H4 (cell line): ENCODE measurements around the gene TEX51. TPM values are rescaled to one million over a fixed set of nuclear protein-coding genes. Genes with fewer than 3 reads are reported as not detected.

ENCODE experiments used
- DNase-seq: peaks from one replicate; pipeline ENCODE4 v3.0.0-alpha.2; 2015; ENCODE audit warnings: low spot score
- total RNA-seq: library from RNA; depleted of rRNA; stranded (reverse); fragments of >200 nt; shearing (Covaris generic); gene quantifications from 2 replicates; pipeline ENCODE4 v1.2.3, GENCODE V29; 2014

Gene TEX51
- total RNA-seq, 1 experiment from 2014 or later = not detected

DNA sequence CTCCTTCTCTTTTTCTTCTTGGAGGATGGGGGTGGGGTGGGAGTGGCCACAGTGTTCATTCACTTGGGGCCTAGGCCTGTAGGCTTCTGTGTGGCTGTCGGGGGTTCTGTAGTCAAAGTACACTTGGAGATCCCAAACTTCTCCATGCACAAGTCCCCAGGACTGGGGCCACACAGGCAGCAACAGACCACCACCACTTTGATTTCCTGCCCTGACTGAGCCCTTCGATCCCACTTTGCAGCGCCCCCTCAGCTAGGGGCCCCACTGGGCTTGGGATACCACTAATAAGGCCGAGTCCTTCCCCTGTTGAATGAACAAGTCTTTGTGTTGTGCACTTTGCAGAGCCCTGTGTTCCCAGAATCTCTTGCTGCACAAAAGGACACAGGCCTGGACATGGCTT is 5.5 kb upstream of the TEX51 start:
- no peak for DNase-seq

DNA sequence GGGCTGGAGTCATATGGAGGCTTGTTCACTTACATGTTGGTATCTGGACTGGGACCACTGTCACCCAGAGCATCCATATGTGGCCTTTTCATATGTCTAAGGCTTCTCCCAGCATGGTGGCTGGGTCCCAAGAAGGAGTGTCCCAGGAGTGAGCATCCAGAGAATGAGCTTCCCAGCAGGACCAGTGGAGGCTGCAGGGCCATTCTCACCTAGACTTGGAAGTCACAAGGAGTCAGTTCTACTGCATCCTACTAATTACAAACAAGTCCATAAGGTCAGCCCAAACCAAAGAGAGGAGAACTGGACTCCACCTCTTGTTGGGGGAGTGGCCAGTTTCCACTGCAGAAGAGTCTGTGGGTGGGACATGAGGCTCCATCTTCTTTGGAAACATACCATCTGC is 5.1 kb upstream of the TEX51 start:
- DNase-seq = no peak

DNA sequence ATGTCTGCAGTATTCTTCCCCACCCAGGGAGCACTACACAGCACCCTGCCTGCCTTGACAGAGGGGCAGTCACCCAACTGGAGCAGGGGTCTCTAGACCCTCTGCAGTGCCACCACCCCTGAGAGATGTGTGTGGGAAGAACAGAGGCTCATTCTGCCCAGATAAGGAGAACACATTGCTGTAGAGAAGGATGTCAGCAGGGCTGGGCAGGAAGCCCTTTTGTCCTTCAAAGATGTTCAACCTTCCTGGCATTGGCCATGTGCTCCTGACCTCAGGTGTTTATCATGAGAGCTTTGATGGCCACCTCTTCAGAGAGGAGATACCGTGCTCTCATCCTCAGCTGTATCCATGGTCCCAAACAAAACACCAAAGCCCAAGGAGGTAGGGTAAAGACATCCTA is 4.6 kb upstream of the TEX51 start:
- DNase-seq = no peak

DNA sequence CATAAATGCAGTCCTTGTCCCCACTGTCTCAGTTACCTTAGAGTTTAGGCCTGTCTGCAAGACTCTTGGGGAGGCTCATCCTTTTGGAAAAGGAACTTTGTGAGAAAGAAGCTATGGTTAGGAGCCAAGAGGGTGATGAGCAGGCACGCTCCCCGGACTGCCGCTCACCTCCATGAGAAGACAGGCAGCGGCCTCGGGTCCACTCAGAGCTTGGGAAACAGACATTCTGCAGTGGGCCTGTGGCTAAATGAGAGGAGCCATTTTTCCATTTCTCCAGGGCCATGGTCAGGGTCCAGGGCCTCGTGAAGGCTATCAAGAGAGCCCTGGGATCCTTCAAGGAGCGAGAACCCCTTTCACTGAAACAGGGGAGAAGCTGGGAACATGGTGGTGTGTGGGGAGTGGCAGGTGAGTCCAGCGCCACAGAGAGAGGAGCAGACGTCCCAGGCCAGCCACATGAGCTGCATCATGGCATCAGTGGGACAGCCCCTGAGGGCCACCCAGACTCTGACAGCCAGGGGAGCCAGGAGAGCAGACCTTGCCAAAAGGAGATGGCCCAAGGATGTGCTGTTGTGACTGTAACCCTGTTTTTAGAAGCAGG is 4.0 kb upstream of the TEX51 start:
- DNase-seq = no peak

DNA sequence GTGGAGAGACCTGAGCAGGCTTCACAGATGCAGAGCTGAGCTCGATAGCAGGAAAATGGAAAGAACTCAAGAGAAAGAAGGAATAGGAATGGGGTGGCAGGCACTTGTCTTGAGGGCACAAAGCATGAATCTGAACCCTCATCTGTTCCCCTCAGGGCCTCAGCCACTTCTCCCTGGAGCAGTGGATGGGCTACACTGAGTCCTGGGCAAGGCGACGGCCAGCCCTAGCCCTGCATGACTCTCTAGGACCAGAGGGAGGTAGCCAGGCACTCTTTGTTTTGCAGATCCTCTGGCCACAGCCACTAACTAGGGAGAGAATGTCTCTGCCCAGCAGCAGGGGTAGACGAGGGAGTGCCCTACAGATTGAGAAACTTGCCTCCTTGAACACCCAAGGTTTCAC is 3.4 kb upstream of the TEX51 start:
- no peak for DNase-seq

DNA sequence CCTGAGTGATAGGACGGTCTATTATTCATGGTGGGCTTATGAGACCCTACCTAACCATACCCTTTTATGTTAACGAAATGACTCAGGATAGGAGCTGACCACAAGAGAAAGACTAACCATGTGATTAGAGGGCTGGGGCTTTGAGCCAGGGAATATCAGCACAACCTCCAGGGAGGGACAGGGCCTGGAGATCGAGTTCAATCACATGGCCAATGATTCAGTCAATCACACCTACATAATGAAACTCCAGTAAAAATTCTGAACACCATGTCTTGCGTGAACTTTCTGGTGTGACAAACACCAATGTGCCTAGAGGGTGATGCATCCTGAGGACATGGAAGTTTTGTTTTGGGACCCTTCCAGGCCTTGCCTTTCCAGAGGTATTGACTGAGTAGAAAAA is 2.2 kb upstream of the TEX51 start:
- DNase-seq = no peak

DNA sequence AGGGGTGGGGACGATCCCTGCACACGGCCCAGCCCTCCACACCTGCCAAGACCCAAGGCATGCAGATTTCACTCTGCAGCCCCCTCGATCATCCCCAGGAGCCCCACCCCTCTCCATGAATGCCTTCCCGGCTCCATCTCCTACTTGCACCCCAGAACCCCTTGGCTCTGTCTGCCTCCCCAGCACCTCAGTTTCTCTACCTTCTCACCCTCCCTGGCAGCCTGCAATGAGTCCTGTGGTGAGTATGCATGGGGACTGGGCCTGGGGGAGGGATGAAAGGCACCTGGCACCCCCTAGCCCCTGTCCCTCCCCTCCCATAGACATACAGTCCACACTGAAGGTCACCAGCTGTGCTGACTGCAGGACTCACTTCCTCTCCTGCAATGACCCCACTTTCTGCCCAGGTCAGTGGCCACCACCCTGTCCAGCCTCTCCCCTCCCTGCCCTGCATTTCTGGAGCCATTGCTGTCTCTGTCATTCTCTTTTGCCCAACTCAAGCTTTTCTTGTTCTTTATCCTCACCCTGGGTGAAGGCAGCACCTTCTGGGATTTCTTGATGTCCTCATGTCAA is 1.0 kb downstream of the TEX51 start:
- no peak for DNase-seq

DNA sequence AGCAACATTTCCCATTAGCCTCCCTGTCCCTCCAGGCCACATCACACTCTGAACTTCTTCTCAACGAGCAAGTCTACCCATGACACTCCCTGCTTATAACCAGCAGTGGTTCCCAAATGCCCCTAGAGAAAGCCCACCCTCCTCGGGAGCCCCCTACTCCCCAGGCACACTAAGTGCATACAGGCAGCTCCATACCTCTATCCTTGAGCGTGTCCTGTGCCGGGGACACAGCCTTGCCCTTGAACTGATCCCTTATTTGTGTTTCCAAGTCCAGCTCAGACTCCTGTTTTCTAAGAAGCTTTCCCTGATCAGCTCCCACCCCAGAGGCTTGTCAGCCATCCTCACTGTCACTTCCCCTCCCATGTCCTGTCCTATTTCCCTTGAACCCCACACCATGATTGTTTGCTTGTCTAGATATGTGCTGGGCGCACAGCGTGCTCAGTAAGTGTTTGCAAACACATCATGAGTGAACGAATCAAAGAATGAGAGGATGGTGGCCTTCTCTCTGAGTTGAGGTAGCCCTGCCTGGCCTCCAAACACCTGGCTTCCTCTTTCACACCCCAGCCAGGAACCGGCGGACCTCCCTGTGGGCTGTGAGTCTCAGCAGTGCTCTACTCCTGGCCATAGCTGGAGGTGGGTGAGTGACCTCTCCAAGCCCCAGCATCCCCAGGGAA is 2.1 kb downstream of the TEX51 start:
- no peak for DNase-seq

DNA sequence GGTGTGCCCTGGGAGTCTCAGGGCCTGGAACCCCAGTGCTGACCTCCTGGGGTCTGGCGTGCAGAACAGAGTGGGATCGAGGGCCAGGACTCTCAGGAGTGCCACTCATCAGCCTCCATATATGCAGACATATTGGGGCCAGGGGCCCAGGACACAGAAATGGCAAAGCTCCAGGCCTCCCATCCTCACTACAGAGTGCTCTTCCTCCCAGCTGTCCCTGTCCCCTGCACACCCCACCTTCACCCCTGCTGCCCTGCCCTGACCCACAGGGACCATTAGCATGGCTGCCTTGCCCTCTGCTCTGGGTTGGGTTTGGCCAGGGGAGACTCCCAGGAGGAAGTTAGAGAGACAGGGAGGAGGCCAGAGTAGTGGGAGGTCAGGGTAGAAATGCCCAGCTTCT is 2.8 kb downstream of the TEX51 start:
- no peak for DNase-seq

DNA sequence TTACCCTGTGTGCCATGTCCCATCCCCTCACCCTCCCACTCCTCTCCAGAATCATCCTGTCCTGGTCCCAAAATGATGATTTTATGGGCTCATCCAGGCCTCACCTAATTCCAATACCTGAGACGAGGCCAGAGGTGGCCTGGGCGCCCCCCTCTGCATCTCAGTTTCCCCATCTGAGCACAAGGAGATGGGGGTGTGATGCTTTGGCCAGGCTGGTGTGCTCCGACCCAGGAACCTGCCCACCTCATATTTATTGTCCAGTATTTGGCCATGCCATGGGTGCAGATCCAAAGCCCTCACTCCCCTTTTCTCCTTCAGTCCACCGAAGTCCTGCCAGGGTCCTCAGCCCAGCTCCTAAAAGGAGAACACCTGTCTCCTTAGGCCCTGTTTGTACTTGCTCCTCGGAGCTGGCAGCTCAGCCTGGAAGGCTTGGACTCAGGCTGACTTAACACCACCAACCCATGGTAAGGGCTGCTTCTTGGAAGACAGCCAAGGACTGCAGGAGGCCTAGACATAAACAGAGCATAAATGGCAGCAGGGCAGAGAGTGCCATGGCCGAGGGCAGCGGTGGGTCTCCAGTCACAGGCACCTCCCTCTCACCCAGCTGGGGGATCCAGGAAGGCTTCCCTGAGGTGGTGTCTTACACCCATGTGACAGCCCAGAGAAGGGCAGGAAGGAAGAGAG is 3.6 kb downstream of the TEX51 start:
- no peak for DNase-seq

DNA sequence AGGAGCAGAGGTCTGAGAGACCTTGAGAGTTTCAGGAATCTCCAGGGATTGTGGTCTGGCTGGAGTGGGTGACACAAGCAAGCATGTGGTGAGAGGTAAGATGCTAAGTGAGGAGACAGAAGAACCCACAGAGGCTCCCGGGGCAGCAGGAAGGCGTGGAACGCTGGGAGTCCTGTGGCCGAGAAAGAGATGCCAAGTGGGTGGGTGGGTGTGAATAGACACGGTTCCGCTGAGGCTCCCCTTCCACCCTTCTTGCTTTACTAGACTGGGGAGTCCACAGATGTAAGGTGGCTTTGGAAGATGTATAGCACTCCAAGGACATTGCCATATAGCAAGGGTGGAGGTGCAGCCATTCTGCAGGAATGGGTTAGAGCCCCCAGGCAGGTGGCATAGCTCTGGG is 4.2 kb downstream of the TEX51 start:
- no peak for DNase-seq

DNA sequence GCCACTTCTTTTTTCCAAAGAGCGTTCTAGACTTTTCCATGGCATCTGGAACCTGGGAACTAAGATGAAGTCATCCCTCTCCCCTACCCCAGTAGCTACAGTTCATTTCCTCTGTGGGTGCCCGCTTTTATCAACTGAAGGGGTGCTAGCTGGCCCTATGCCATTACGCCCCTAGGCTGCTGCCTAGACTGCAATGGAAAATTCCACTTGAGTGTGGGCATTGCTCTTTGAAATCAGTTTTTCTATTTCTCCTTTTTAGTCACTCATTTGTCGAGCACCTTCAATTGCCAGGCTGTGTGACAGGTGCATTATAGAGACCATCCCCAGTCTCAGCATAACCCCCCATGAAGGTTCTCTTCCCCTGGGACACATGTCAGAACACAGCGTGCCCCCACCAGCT is 7.3 kb downstream of the TEX51 start:
- no peak for DNase-seq

DNA sequence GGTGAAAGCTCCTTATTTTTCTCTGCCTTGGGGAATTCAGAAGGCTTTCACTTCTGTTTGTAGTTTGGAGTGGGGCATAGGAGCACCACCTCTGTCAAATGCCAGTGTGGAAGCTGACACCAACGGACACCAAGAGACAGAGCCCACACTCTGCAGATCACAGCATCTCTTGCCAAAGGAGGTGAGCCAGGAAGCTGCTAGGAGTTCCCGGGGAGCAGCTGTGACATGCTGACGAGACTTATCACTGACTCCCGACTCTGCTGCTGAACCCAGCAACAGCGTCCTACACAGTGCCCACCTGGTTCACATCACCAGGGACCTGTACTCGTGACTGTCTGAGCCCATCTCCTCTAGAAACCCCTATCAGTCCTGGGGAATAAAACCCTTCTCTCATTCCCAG is 8.1 kb downstream of the TEX51 start:
- DNase-seq = no peak

DNA sequence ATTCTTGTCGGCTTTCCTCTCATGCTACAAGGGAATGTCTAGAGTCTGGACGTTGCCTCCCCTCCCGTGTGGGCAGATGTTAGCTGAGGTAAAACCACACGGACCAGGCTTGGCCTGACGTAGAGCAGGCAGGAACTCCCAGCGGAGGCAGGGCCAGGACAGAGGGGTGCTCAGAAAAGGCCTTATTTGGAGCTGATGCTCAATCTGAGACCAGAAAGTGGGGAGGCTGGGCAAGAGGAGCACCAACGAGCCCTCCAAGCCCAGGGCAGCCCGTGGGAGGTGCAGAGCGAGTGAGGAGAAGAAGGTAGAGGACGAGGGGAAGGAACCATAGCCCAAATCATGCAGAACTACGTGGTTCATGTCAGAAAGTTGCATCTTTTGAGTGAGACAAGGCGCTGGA is 9.0 kb downstream of the TEX51 start:
- no peak for DNase-seq

DNA sequence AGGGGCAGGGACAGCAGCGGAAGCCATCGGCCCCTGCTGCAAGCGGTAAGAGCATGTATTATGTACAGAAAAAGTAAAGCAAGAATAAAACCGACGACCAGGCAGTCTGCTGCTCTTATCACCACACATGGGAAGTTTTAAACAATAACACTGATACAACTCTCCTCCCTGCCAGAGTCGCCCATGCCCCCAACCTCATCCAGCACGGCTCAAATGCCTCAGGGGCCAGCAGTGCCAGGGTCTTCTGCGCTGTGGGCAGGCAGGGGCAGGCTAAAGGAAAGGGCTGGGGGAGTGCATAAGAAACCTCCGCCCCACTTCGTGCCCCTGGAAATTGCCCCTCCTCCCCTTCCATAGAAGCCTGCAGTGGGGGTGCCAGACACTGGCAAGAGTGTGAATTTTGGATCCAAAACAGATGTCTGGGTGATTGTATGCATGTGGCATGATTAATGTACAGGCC is 10.1 kb downstream of the TEX51 start:
- no peak for DNase-seq

DNA sequence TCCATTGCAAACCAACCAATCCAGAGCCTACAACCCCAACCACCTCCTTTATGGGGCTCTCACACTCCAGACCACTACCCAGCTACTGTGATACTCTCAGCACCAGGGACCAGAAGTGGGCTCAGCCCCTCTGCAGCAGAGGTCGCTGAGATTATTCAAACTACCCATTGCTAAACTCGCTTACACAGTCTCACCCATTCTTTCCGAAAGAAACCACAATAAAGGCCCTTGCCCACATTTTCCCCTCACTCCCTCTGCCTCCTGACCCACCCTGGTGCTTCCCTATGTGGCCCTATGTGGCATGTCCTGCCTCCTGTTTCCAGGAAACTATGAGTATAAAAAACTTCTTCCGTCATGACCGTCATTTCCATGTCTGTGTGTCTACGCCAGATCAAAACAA is 10.7 kb downstream of the TEX51 start:
- DNase-seq = no peak

DNA sequence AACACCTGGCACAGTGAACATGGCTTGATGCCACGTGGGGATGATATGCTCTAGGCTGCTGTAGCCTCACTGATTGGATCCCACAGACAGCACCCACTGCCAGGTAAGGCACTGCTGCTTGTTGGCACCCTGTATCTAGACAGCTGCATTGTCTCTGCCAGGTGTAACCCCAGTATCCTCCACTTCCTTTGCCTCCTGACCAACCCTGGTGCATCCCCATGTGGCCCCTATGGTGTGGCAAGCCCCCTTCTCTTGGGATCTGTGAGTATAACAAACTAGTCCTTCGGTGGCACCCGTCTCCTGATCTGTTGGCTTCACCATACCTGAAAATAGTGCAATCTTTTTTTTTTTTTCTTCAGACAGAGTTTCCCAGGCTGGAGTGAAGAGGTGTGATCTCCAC is 11.1 kb downstream of the TEX51 start:
- no peak for DNase-seq

DNA sequence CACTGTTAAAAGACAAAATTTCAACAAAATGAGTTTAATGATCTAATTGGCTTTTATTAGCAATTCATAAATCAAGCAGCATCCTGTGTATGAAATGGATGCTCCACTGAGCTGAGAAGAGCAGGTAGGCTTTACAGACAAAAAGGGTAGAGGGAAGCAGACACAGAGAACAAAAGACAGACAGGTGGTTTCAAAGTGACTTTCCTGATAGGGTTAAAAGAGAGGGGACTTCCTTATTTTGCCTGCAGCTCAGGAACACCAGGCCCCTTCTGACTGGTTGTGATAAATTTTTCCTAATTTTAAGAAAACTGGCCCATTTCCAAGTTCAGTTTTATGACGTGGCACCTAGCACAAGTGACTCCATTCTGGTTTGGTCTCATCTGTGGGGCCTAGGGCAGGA is 11.9 kb downstream of the TEX51 start:
- DNase-seq = no peak

DNA sequence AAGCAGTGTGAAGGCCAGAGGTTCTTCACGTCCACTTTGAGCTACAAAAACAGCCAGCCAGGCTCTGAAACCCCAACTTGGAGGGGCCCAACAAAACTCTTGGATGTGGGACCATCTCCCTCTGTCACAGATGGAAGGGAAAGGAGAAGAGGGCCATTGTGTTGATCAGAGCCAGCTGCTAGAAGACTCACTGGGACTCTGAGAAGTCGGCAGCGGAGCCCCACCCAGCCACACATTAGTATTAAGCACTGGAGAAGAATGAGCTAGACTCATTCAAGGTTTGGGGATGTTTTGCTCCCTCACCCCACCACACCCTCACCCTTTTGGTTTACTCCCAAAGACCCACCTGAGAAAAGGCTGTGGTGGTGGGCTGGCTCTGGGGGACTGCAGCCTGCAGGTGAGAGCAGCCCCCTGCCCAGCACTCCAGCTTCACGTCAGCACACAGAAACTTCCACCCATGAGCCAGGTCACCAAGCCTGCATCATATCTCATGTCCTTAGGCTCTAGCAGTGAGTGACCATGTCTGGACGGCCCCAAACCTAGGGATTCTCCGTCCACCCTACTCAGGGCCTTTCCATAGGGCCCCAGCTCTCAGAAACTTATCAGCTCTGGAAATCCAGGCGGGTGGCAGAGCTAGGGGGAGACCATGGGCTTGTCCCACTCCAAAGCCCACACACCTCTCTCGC is 12.6 kb downstream of the TEX51 start:
- no peak for DNase-seq

DNA sequence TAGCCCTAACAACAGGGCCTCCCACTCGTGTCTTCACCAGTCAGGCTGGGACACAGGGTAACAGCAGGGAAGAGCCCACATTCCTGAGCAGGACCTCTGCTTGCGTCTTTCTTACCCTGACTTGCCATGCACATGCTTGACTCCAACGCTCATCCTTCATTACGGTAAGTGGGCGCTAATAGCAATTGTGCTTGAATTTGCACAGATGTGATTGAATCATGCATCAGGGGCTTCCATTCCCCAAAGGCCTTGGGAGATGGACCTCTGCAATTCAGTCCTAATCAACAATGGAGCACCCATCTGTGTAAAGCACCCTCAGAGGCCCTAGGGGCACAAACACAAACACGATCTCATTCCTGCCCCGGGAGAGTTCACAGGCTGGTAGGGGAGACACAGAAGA is 13.5 kb downstream of the TEX51 start:
- no peak for DNase-seq

DNA sequence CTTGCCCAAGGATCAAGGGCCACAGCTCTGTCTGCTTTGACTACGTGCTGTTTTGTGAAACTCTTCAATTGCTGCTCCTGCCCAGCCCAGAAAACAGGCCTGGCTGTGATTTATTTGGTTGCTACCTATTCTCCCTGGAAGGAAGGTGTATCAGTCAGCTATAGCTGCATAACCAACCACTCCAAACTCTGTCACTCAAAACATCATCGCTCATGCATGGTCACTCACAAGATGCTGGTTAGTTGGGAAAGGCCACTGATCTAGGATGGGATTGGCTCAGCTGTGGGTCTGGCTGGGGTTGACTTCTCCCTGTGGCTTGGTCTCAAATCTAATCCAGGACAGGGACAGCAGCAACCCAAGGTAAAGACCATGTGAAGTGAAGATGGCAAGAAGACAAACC is 14.6 kb downstream of the TEX51 start:
- no peak for DNase-seq

DNA sequence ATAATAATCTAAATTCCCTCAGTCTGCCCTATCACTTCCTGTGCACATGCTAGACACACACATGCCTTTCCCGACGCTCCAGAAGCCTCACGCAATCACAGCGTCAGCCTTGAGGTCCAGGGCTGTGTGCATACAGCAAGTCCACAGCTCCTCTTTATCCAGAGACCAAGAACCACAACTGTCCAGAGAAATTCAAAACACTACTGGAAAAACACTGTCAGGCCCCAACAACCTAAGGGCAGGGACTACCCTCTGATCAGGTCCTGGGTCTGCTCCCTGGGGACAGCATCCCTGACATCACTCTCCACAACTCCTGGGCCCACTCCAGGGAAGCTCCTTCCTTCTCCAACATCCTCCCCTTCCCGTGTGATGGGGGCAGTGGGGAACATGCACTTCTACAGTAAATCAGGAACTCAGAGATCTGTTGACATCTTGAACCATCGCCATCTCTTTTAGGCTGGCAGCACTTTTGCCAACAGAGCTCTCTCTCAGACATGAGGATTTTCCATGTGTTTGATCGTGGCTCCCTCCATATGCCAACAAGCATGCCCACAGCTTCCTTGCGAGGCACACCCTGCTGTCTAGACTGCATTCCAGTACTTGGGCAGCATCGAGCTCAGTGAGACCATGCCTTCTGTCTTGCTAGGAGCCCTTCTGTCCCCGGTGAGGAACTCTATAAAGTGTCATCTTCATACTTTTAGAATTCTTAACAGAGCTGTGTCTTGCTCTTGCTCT is 15.4 kb downstream of the TEX51 start:
- DNase-seq = no peak
